SK-N-SH treated with all-trans-retinoic acid at 6 μM for 48 hours (cell line): ENCODE measurements around the gene RNGTT.

Experiments
- GLIS3 ChIP-seq: fragments of 250-450 bp; sonication (Bioruptor Pico); IDR thresholded peaks from 2 replicates; pipeline ENCODE4 v1.5.0; 2020; ENCODE audit warnings: mild to moderate bottlenecking, moderate library complexity
- PPARA ChIP-seq: fragments of 250-450 bp; sonication (Bioruptor Pico); IDR thresholded peaks from 2 replicates; pipeline ENCODE4 v1.5.0; 2020; ENCODE audit warnings: mild to moderate bottlenecking, borderline replicate concordance
- ZFP3 ChIP-seq: fragments of 250-450 bp; sonication (Bioruptor Pico); IDR thresholded peaks from 2 replicates; pipeline ENCODE4 v1.5.0; 2020; ENCODE audit warnings: mild to moderate bottlenecking, moderate library complexity
- ZFP30 ChIP-seq: fragments of 450-650 bp; formaldehyde crosslinking; IDR thresholded peaks from 2 replicates; pipeline ENCODE4 v1.5.0; 2022; ENCODE audit warnings: mild to moderate bottlenecking, moderate library complexity
- TF ChIP-seq, protein P1 (sequence below): fragments of 250-450 bp; sonication (Bioruptor Pico); IDR thresholded peaks from 2 replicates; pipeline ENCODE4 v1.5.0; 2020; ENCODE audit warnings: mild to moderate bottlenecking, moderate library complexity
- TF ChIP-seq, protein P2 (sequence below): fragments of 250-450 bp; sonication (Bioruptor Pico); IDR thresholded peaks from 2 replicates; pipeline ENCODE4 v1.8.0; 2020; ENCODE audit warnings: mild to moderate bottlenecking, moderate library complexity, borderline replicate concordance

DNA sequence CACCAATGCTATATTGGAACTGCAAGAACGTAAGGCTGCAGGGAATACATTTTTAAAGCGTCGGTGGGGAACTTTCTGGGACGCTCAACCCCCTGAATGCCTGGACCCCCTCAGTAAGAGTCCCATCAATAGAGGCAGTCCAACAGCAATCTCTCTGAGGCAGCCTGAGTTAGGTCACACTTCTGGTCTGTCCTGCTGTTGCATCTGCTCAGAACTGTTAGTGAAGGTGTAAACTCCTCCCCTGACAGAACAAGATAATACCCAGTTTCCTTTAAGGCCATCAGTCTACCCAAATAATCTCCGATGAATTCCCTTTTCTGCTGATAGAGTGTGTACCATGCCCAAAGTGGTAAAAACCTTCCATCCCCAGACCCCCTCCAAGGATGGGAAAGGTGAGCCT, 1.1 kb upstream of the RNGTT start:
- no peak for TF ChIP-seq ZFP3
- TF ChIP-seq ZFP30 (CRISPR knock-in tag), result no peak
- TF ChIP-seq, protein P1, sequence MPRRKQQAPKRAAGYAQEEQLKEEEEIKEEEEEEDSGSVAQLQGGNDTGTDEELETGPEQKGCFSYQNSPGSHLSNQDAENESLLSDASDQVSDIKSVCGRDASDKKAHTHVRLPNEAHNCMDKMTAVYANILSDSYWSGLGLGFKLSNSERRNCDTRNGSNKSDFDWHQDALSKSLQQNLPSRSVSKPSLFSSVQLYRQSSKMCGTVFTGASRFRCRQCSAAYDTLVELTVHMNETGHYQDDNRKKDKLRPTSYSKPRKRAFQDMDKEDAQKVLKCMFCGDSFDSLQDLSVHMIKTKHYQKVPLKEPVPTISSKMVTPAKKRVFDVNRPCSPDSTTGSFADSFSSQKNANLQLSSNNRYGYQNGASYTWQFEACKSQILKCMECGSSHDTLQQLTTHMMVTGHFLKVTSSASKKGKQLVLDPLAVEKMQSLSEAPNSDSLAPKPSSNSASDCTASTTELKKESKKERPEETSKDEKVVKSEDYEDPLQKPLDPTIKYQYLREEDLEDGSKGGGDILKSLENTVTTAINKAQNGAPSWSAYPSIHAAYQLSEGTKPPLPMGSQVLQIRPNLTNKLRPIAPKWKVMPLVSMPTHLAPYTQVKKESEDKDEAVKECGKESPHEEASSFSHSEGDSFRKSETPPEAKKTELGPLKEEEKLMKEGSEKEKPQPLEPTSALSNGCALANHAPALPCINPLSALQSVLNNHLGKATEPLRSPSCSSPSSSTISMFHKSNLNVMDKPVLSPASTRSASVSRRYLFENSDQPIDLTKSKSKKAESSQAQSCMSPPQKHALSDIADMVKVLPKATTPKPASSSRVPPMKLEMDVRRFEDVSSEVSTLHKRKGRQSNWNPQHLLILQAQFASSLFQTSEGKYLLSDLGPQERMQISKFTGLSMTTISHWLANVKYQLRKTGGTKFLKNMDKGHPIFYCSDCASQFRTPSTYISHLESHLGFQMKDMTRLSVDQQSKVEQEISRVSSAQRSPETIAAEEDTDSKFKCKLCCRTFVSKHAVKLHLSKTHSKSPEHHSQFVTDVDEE (CRISPR knock-in tag), result no peak
- no peak for TF ChIP-seq PPARA (CRISPR knock-in tag)
- TF ChIP-seq GLIS3 (CRISPR knock-in tag), result no peak
- TF ChIP-seq, protein P2, sequence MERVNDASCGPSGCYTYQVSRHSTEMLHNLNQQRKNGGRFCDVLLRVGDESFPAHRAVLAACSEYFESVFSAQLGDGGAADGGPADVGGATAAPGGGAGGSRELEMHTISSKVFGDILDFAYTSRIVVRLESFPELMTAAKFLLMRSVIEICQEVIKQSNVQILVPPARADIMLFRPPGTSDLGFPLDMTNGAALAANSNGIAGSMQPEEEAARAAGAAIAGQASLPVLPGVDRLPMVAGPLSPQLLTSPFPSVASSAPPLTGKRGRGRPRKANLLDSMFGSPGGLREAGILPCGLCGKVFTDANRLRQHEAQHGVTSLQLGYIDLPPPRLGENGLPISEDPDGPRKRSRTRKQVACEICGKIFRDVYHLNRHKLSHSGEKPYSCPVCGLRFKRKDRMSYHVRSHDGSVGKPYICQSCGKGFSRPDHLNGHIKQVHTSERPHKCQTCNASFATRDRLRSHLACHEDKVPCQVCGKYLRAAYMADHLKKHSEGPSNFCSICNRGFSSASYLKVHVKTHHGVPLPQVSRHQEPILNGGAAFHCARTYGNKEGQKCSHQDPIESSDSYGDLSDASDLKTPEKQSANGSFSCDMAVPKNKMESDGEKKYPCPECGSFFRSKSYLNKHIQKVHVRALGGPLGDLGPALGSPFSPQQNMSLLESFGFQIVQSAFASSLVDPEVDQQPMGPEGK (CRISPR knock-in tag), result no peak
